22Rv1 (cell line): ENCODE results near the gene MGA.

Experiments used
- H3K27ac ChIP-seq: fragments of 450-650 bp; 2 replicates; pipeline ENCODE4 v1.5.1; 2017
- ZFX ChIP-seq: fragments of 450-650 bp; IDR thresholded peaks from 2 replicates; pipeline ENCODE4 v1.6.1; 2017; ENCODE audit warnings: antibody characterized with exemption, borderline replicate concordance
- TF ChIP-seq, protein P1 (sequence below): fragments of 450-650 bp; IDR thresholded peaks from 2 replicates; pipeline ENCODE4 v1.5.1; 2017; ENCODE audit warnings: mild to moderate bottlenecking

Gene MGA

GRCh38 chr15:41656188-41656587 lies 4.0 kb upstream of the MGA start:
- no peak for TF ChIP-seq ZFX
- TF ChIP-seq, protein P1, sequence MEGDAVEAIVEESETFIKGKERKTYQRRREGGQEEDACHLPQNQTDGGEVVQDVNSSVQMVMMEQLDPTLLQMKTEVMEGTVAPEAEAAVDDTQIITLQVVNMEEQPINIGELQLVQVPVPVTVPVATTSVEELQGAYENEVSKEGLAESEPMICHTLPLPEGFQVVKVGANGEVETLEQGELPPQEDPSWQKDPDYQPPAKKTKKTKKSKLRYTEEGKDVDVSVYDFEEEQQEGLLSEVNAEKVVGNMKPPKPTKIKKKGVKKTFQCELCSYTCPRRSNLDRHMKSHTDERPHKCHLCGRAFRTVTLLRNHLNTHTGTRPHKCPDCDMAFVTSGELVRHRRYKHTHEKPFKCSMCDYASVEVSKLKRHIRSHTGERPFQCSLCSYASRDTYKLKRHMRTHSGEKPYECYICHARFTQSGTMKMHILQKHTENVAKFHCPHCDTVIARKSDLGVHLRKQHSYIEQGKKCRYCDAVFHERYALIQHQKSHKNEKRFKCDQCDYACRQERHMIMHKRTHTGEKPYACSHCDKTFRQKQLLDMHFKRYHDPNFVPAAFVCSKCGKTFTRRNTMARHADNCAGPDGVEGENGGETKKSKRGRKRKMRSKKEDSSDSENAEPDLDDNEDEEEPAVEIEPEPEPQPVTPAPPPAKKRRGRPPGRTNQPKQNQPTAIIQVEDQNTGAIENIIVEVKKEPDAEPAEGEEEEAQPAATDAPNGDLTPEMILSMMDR, result no peak
- no peak overlapping the region for H3K27ac ChIP-seq

- H3K27ac ChIP-seq, result no peak overlapping the region
- TF ChIP-seq ZFX, result no peak
- TF ChIP-seq, protein P1, result no peak
Measured at GRCh38 chr15:41658689-41659088, 1.5 kb upstream of the MGA start.

- H3K27ac ChIP-seq, result peak overlapping the region; percentile 90
- TF ChIP-seq, protein P1, result no peak
- TF ChIP-seq ZFX, result no peak
Measured at GRCh38 chr15:41659190-41659589, 1.0 kb upstream of the MGA start.

DNA sequence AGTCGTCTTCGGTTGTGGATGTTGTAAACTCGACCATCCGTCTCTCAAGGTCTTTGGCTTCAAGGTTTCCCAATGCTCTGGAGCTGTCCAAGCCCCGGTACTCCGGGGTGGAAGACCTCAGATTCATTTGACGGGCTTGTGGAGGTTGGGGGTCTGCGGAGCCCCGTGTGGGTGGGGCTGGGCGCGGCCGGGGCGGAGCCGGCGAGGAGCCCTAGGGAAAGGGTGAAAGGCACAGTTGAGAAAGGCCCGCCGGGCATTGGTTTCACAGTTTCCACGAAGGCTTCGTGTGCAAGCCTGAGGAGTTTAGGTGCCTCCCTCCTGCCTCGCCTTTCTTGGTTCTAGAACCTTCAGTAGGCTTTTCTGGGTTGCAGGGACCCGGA lies 360 bp upstream of the MGA start:
- TF ChIP-seq ZFX, result no peak
- TF ChIP-seq, protein P1, result no peak
- peak overlapping the region; percentile 90 for H3K27ac ChIP-seq

- TF ChIP-seq ZFX, result no peak
- TF ChIP-seq, protein P1, result no peak
- H3K27ac ChIP-seq, result peak overlapping the region; percentile 90
Measured at GRCh38 chr15:41661078-41661517, 893 bp downstream of the MGA start.

DNA sequence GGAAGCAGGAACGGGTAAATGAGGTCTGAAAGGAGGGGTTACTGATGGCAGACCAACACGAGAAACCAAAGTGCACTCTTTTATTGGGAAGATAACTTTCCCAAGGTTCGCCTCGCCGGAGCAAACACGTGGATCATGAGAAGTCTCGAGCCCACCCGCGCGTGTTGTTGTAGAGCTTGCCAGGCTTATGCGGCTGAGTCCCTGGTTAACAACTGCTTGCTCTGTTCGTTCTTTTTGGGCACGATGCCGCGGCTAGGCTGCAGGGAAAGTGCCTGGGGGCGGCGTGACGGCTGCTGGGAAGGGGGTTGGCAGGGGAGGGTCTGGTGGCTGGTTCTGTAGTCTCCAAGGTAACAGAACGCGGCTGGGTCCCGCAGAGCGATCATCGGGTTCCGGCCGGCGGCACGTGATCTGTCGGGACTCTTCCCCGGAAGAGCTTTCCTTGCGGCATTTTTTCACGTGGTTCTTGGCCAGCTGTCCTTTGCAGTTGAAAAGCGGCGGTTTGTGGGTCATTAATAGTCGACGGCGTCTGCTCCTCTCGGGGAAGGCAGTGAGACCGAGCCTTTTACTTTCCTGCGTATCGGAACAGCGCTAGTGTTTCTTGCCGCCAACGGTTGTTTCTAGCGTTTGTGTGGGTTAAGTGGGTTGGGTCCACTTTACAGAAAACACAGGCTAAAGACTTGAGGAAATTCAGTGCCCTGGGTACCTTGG lies 1.5 kb downstream of the MGA start:
- TF ChIP-seq ZFX, result no peak
- TF ChIP-seq, protein P1, result no peak
- H3K27ac ChIP-seq, result peak overlapping the region; percentile 90

GRCh38 chr15:41666353-41666920 lies 6.2 kb downstream of the MGA start:
- no peak overlapping the region for H3K27ac ChIP-seq
- TF ChIP-seq ZFX, result no peak
- TF ChIP-seq, protein P1, result no peak
